Measurements from ENCODE around the gene BABAM2.
"Not testable (repeated sequence)": the region's sequence is repeated elsewhere in the genome, so short reads cannot be mapped to it uniquely, and the experiment has no call there.

Gene BABAM2

GRCh38 chr2:27954221-27954673, 63.7 kb downstream of the BABAM2 start:
- no peak for DNase-seq

- peak; percentile 39 for DNase-seq
Measured at GRCh38 chr2:27954771-27955383, 64.3 kb downstream of the BABAM2 start.

- DNase-seq = no peak
Measured at GRCh38 chr2:27955384-27956161, 65.0 kb downstream of the BABAM2 start.

- no peak for DNase-seq
Measured at GRCh38 chr2:27956888-27957287, 66.4 kb downstream of the BABAM2 start.

- no peak for DNase-seq
Measured at GRCh38 chr2:27958711-27959378, 68.3 kb downstream of the BABAM2 start.

GRCh38 chr2:27959496-27959895, 69.0 kb downstream of the BABAM2 start:
- DNase-seq = no peak

GRCh38 chr2:27960237-27960912, 69.8 kb downstream of the BABAM2 start:
- no peak for DNase-seq

- no peak for DNase-seq
Measured at GRCh38 chr2:27962006-27962405, 71.5 kb downstream of the BABAM2 start.

GRCh38 chr2:27963472-27963871, 72.9 kb downstream of the BABAM2 start:
- no peak for DNase-seq

GRCh38 chr2:27964067-27964466, 73.5 kb downstream of the BABAM2 start:
- DNase-seq = no peak

- no peak for DNase-seq
Measured at GRCh38 chr2:27965841-27966240, 75.3 kb downstream of the BABAM2 start.

GRCh38 chr2:27966466-27966865, 75.9 kb downstream of the BABAM2 start:
- DNase-seq = no peak

GRCh38 chr2:27967076-27967475, 76.5 kb downstream of the BABAM2 start:
- no peak for DNase-seq

- not testable (repeated sequence) for DNase-seq
Measured at GRCh38 chr2:27968045-27968444, 77.5 kb downstream of the BABAM2 start.

GRCh38 chr2:27968957-27969356, 78.4 kb downstream of the BABAM2 start:
- DNase-seq = not testable (repeated sequence)

- no peak for DNase-seq
Measured at GRCh38 chr2:27972311-27972710, 81.8 kb downstream of the BABAM2 start.

GRCh38 chr2:27973592-27973991, 83.1 kb downstream of the BABAM2 start:
- no peak for DNase-seq

GRCh38 chr2:27976308-27976707, 85.8 kb downstream of the BABAM2 start:
- no peak for DNase-seq

GRCh38 chr2:27977731-27978312, 87.3 kb downstream of the BABAM2 start:
- peak; percentile 36 for DNase-seq

- DNase-seq = not testable (repeated sequence)
Measured at GRCh38 chr2:27978761-27979160, 88.2 kb downstream of the BABAM2 start.

GRCh38 chr2:27980242-27980641, 89.7 kb downstream of the BABAM2 start:
- no peak for DNase-seq

- DNase-seq = no peak
Measured at GRCh38 chr2:27984153-27984552, 93.6 kb downstream of the BABAM2 start.

- no peak for DNase-seq
Measured at GRCh38 chr2:27988306-27988705, 97.8 kb downstream of the BABAM2 start.

Data from T1000 (cell line).